ENCODE measurements around the gene EIF1AX. TPM values are rescaled to one million over a fixed set of nuclear protein-coding genes. Genes with fewer than 3 reads are reported as not detected.

Gene EIF1AX
- total RNA-seq, 1 experiment from 2014 or later = 52.1 TPM

Small RNAs within 50 kb of the gene (small RNA-seq; reads per million reads assigned to genes)
- 12.7 to 15.7 reads per million in 2 experiments for gene RF00493
- gene RF00494 = 0 reads per million in 2 experiments

Other genes with a start within 250 kb of the EIF1AX start
- 3.8 and 5.3 TPM in 2 replicates for gene BCLAF3, start 150.8 kb downstream of the EIF1AX start, total RNA-seq (2014; rRNA removed; shearing (Covaris generic))
- 1.9 and 3.5 TPM in 2 replicates for gene MAP7D2, start 24.9 kb downstream of the EIF1AX start, total RNA-seq (2014; rRNA removed; shearing (Covaris generic))
- gene RPS6KA3, start 125.1 kb upstream of the EIF1AX start, total RNA-seq (2014; rRNA removed; shearing (Covaris generic)) = 38.0 and 39.5 TPM in 2 replicates